Astrocyte (in vitro differentiated cells and primary cell): ENCODE data around the gene MYOCD. TPM values are rescaled to one million over a fixed set of nuclear protein-coding genes. Genes with fewer than 3 reads are reported as not detected.

Source experiments
- DNase-seq: peaks from one replicate; pipeline ENCODE4 v3.0.0-alpha.2; 2010; ENCODE audit warnings: low read depth
- FAIRE-seq: peaks from 2 replicates; lab custom pipeline; 2011; peaks lifted over from hg19 to GRCh38; lab: Jason Lieb, UNC
- H2AFZ ChIP-seq: 2 replicates; pipeline ENCODE4 v1.6.0; 2012; ENCODE audit warnings: low read depth, low read length, inconsistent platforms
- H3K27ac ChIP-seq: 2 replicates; pipeline ENCODE4 v1.5.1; 2011; ENCODE audit warnings: low read depth, low read length, inconsistent platforms
- H3K27me3 ChIP-seq: 2 replicates; pipeline ENCODE4 v1.6.0; 2011; ENCODE audit warnings: low read length, inconsistent platforms; ENCODE audit not compliant: insufficient read depth
- H3K36me3 ChIP-seq: 2 replicates; pipeline ENCODE4 v1.5.1; 2011; ENCODE audit warnings: low read length, inconsistent platforms; ENCODE audit not compliant: insufficient read depth
- H3K4me1 ChIP-seq: 2 replicates; pipeline ENCODE4 v1.5.1; 2011; ENCODE audit warnings: low read length, inconsistent platforms; ENCODE audit not compliant: insufficient read depth
- H3K4me2 ChIP-seq: 2 replicates; pipeline ENCODE4 v1.6.0; 2012; ENCODE audit warnings: low read length, inconsistent platforms
- H3K4me3 ChIP-seq: 2 replicates; pipeline ENCODE4 v1.5.1; 2011; ENCODE audit warnings: low read depth, mild to moderate bottlenecking, low read length, inconsistent platforms; ENCODE audit not compliant: insufficient read depth
- H3K79me2 ChIP-seq: 2 replicates; pipeline ENCODE4 v1.6.0; 2012; ENCODE audit warnings: mild to moderate bottlenecking, low read length, inconsistent platforms; ENCODE audit not compliant: insufficient read depth
- H3K9ac ChIP-seq: 2 replicates; pipeline ENCODE4 v1.6.0; 2012; ENCODE audit warnings: mild to moderate bottlenecking, low read length, inconsistent platforms
- H3K9me3 ChIP-seq: 2 replicates; pipeline ENCODE4 v1.5.1; 2012; ENCODE audit warnings: low read depth, mild to moderate bottlenecking, low read length, inconsistent platforms; ENCODE audit not compliant: insufficient read depth
- H4K20me1 ChIP-seq: 2 replicates; pipeline ENCODE4 v1.6.0; 2012; ENCODE audit warnings: low read length, inconsistent platforms; ENCODE audit not compliant: insufficient read depth
- H3K27ac Mint-ChIP-seq: one replicate; pipeline ENCODE4 v1.8.0; 2021; ENCODE audit warnings: mild to moderate bottlenecking, mixed read lengths; ENCODE audit not compliant: unreplicated experiment
- H3K27me3 Mint-ChIP-seq: one replicate; pipeline ENCODE4 v1.8.0; 2021; ENCODE audit warnings: low read depth, mixed read lengths; ENCODE audit not compliant: unreplicated experiment
- H3K36me3 Mint-ChIP-seq: one replicate; pipeline ENCODE4 v1.8.0; 2021; ENCODE audit warnings: low read depth, mixed read lengths; ENCODE audit not compliant: unreplicated experiment
- H3K4me1 Mint-ChIP-seq: one replicate; pipeline ENCODE4 v1.8.0; 2021; ENCODE audit warnings: low read depth, mixed read lengths; ENCODE audit not compliant: unreplicated experiment
- H3K4me3 Mint-ChIP-seq: one replicate; pipeline ENCODE4 v1.8.0; 2021; ENCODE audit warnings: mild to moderate bottlenecking, moderate library complexity, mixed read lengths; ENCODE audit not compliant: unreplicated experiment
- H3K9me3 Mint-ChIP-seq: one replicate; pipeline ENCODE4 v1.8.0; 2021; ENCODE audit warnings: mild to moderate bottlenecking, mixed read lengths; ENCODE audit not compliant: unreplicated experiment
- EZH2 ChIP-seq: IDR thresholded peaks from 2 replicates; pipeline ENCODE4 v1.6.1; 2012; ENCODE audit warnings: mild to moderate bottlenecking, low read length, inconsistent platforms; ENCODE audit not compliant: insufficient read depth
- total RNA-seq: library from RNA; stranded (reverse); gene quantifications from 2 replicates; pipeline ENCODE4 v1.2.1, GENCODE V29; 2021
- TF ChIP-seq, protein P1 (sequence below): IDR thresholded peaks from 2 replicates; pipeline ENCODE4 v1.5.1; 2011; ENCODE audit warnings: low read depth, mild to moderate bottlenecking, inconsistent platforms, low read length, moderate library complexity; ENCODE audit not compliant: insufficient read depth

Gene MYOCD
- total RNA-seq, 1 donor from 2014 or later = 2.8 TPM

GRCh38 chr17:12637015-12637414 lies 28.7 kb upstream of the MYOCD start:
- H3K4me1 Mint-ChIP-seq = peaks cover 18% of the 10 kb centered on the region
- no peaks in the 10 kb centered on the region for H4K20me1 ChIP-seq
- H2AFZ ChIP-seq = no peak overlapping the region
- no peaks in the 10 kb centered on the region for H3K9me3 ChIP-seq
- peak overlapping the region; percentile 69 for H3K9ac ChIP-seq
- no peak for TF ChIP-seq EZH2
- TF ChIP-seq, protein P1, sequence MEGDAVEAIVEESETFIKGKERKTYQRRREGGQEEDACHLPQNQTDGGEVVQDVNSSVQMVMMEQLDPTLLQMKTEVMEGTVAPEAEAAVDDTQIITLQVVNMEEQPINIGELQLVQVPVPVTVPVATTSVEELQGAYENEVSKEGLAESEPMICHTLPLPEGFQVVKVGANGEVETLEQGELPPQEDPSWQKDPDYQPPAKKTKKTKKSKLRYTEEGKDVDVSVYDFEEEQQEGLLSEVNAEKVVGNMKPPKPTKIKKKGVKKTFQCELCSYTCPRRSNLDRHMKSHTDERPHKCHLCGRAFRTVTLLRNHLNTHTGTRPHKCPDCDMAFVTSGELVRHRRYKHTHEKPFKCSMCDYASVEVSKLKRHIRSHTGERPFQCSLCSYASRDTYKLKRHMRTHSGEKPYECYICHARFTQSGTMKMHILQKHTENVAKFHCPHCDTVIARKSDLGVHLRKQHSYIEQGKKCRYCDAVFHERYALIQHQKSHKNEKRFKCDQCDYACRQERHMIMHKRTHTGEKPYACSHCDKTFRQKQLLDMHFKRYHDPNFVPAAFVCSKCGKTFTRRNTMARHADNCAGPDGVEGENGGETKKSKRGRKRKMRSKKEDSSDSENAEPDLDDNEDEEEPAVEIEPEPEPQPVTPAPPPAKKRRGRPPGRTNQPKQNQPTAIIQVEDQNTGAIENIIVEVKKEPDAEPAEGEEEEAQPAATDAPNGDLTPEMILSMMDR = no peak
- H3K4me3 Mint-ChIP-seq = no peak overlapping the region
- peak overlapping the region; percentile 63 for H3K4me2 ChIP-seq
- no peaks in the 10 kb centered on the region for H3K36me3 ChIP-seq
- H3K4me1 ChIP-seq = peaks cover 13% of the 10 kb centered on the region
- no peak overlapping the region for H3K4me3 ChIP-seq
- H3K27ac Mint-ChIP-seq = peak overlapping the region; percentile 97
- no peaks in the 10 kb centered on the region for H3K27me3 Mint-ChIP-seq
- H3K36me3 Mint-ChIP-seq = no peaks in the 10 kb centered on the region
- no peaks in the 10 kb centered on the region for H3K79me2 ChIP-seq
- peaks cover 5% of the 10 kb centered on the region for H3K9me3 Mint-ChIP-seq
- H3K27ac ChIP-seq = peak overlapping the region; percentile 77
- DNase-seq = peak; percentile 98
- FAIRE-seq = peak; percentile 99
- H3K27me3 ChIP-seq = no peaks in the 10 kb centered on the region

- H3K9me3 Mint-ChIP-seq = peaks cover 2% of the 10 kb centered on the region
Observed at GRCh38 chr17:12637745-12638651, 27.7 kb upstream of the MYOCD start.

More at GRCh38 chr17:12637745-12638651, 27.7 kb upstream of the MYOCD start:
- no peaks in the 10 kb centered on the region for H3K27me3 ChIP-seq
- H3K36me3 Mint-ChIP-seq = no peaks in the 10 kb centered on the region
- H4K20me1 ChIP-seq = no peaks in the 10 kb centered on the region
- H3K79me2 ChIP-seq = no peaks in the 10 kb centered on the region
- TF ChIP-seq EZH2 = no peak
- TF ChIP-seq, protein P1 = no peak
- H3K4me1 ChIP-seq = peaks cover 13% of the 10 kb centered on the region
- H2AFZ ChIP-seq = no peak overlapping the region
- no peaks in the 10 kb centered on the region for H3K9me3 ChIP-seq
- H3K4me1 Mint-ChIP-seq = peaks cover 18% of the 10 kb centered on the region
- no peak overlapping the region for H3K4me3 ChIP-seq
- FAIRE-seq (no peak), DNase-seq (no peak)
- H3K4me3 Mint-ChIP-seq = no peak overlapping the region
- no peaks in the 10 kb centered on the region for H3K36me3 ChIP-seq
- peak overlapping the region; percentile 63 for H3K4me2 ChIP-seq
- H3K9ac ChIP-seq = peak overlapping the region; percentile 69
- peak overlapping the region; percentile 97 for H3K27ac Mint-ChIP-seq
- H3K27me3 Mint-ChIP-seq = no peaks in the 10 kb centered on the region
- peak overlapping the region; percentile 77 for H3K27ac ChIP-seq
